Neural progenitor cell (in vitro differentiated cells): ENCODE results near the gene KLK2. TPM values are rescaled to one million over a fixed set of nuclear protein-coding genes. Genes with fewer than 3 reads are reported as not detected.

Experiments used
- DNase-seq: peaks from one replicate; pipeline ENCODE4 v3.0.0-alpha.2; 2016; ENCODE audit warnings: low spot score
- H2AFZ ChIP-seq: fragments of 200-600 bp; sonication (generic); replicated peaks from 2 replicates; pipeline ENCODE4 v1.6.1; 2016; ENCODE audit warnings: antibody characterized with exemption
- H3F3A ChIP-seq: fragments of 200-600 bp; sonication (generic); 2 replicates; pipeline ENCODE4 v1.6.1; 2016; ENCODE audit warnings: antibody characterized with exemption, low read depth
- H3K27ac ChIP-seq: fragments of 200-600 bp; sonication (generic); 2 replicates; pipeline ENCODE4 v1.5.1; 2016; ENCODE audit warnings: mild to moderate bottlenecking
- H3K27me3 ChIP-seq: fragments of 200-600 bp; sonication (generic); 2 replicates; pipeline ENCODE4 v1.6.1; 2016; ENCODE audit warnings: mild to moderate bottlenecking, moderate library complexity
- H3K36me3 ChIP-seq: fragments of 200-600 bp; sonication (generic); 2 replicates; pipeline ENCODE4 v1.5.1; 2016
- H3K4me1 ChIP-seq: fragments of 200-600 bp; sonication (generic); 2 replicates; pipeline ENCODE4 v1.6.1; 2016; ENCODE audit warnings: mixed run types
- H3K4me2 ChIP-seq: fragments of 200-600 bp; sonication (generic); 2 replicates; pipeline ENCODE4 v1.6.1; 2016
- H3K4me3 ChIP-seq: fragments of 200-600 bp; sonication (generic); 2 replicates; pipeline ENCODE4 v1.5.1; 2016
- H3K79me2 ChIP-seq: fragments of 200-600 bp; sonication (generic); 2 replicates; pipeline ENCODE4 v1.6.1; 2016; ENCODE audit warnings: low read depth
- H3K9ac ChIP-seq: fragments of 200-600 bp; sonication (generic); 2 replicates; pipeline ENCODE4 v1.6.1; 2016
- H3K9me3 ChIP-seq: fragments of 200-600 bp; sonication (generic); 2 replicates; pipeline ENCODE4 v1.5.1; 2016; ENCODE audit warnings: low read depth
- H4K20me1 ChIP-seq: fragments of 200-600 bp; sonication (generic); 2 replicates; pipeline ENCODE4 v1.6.1; 2016; ENCODE audit warnings: low read depth
- H3K27ac Mint-ChIP-seq: 3 replicates; pipeline ENCODE4 v1.8.0; 2021; ENCODE audit warnings: mixed read lengths
- H3K27me3 Mint-ChIP-seq: 2 replicates; pipeline ENCODE4 v1.8.0; 2022; ENCODE audit warnings: low read depth, mild to moderate bottlenecking, inconsistent platforms, moderate library complexity, mixed read lengths; ENCODE audit not compliant: insufficient read depth
- H3K36me3 Mint-ChIP-seq: 3 replicates; pipeline ENCODE4 v1.8.0; 2021; ENCODE audit warnings: mixed read lengths
- H3K4me1 Mint-ChIP-seq: 3 replicates; pipeline ENCODE4 v1.8.0; 2021; ENCODE audit warnings: mixed read lengths
- H3K4me3 Mint-ChIP-seq: 3 replicates; pipeline ENCODE4 v1.8.0; 2021; ENCODE audit warnings: mild to moderate bottlenecking, moderate library complexity, mixed read lengths
- H3K9me3 Mint-ChIP-seq: 3 replicates; pipeline ENCODE4 v1.8.0; 2020; ENCODE audit warnings: mixed read lengths
- CTCF ChIP-seq: fragments of 200-600 bp; sonication (generic); IDR thresholded peaks from 2 replicates; pipeline ENCODE4 v1.5.1; 2017; ENCODE audit warnings: antibody characterized with exemption, mild to moderate bottlenecking
- EZH2 ChIP-seq: fragments of 200-600 bp; sonication (generic); IDR thresholded peaks from 2 replicates; pipeline ENCODE4 v1.6.1; 2017; ENCODE audit warnings: antibody characterized with exemption, mild to moderate bottlenecking, moderate library complexity
- EZH2phosphoT487 ChIP-seq: fragments of 200-600 bp; sonication (generic); IDR thresholded peaks from 2 replicates; pipeline ENCODE4 v1.6.1; 2017; ENCODE audit warnings: antibody characterized with exemption
- total RNA-seq: library from RNA; depleted of rRNA; stranded (reverse); fragments of >200 nt; gene quantifications from 2 replicates; pipeline ENCODE4 v1.2.3, GENCODE V29; 2015; ENCODE audit warnings: low replicate concordance

KLK2 gene
- total RNA-seq, 1 donor from 2014 or later: not detected

- peaks cover 3% of the 10 kb centered on the region for H3K4me1 Mint-ChIP-seq
- Histone ChIP-seq H3K4me2 (no peak overlapping the region), H4K20me1 (no peaks in the 10 kb centered on the region), H3F3A (no peaks in the 10 kb centered on the region), H3K36me3 (no peaks in the 10 kb centered on the region), H3K4me1 (no peaks in the 10 kb centered on the region), H3K27ac (no peak overlapping the region), H2AFZ (no peak overlapping the region), H3K9ac (no peak overlapping the region), H3K4me3 (no peak overlapping the region), H3K79me2 (no peaks in the 10 kb centered on the region), H3K9me3 (no peaks in the 10 kb centered on the region), H3K27me3 (peaks cover 17% of the 10 kb centered on the region)
- peaks cover 20% of the 10 kb centered on the region for H3K27me3 Mint-ChIP-seq
- H3K4me3 Mint-ChIP-seq: no peak overlapping the region
- TF ChIP-seq EZH2 (no peak), EZH2phosphoT487 (no peak), CTCF (no peak)
- no peak overlapping the region for H3K27ac Mint-ChIP-seq
- no peak for DNase-seq
- H3K9me3 Mint-ChIP-seq: peaks cover 7% of the 10 kb centered on the region
- no peaks in the 10 kb centered on the region for H3K36me3 Mint-ChIP-seq
Observed at GRCh38 chr19:50898018-50898417, 24.8 kb downstream of the KLK2 start.

GRCh38 chr19:50899569-50899968, 26.3 kb downstream of the KLK2 start:
- H3K27ac ChIP-seq: no peak overlapping the region
- H4K20me1 ChIP-seq: no peaks in the 10 kb centered on the region
- no peak overlapping the region for H2AFZ ChIP-seq
- no peak overlapping the region for H3K4me3 ChIP-seq
- no peaks in the 10 kb centered on the region for H3K9me3 ChIP-seq
- H3K79me2 ChIP-seq: no peaks in the 10 kb centered on the region
- H3K4me2 ChIP-seq: no peak overlapping the region
- no peaks in the 10 kb centered on the region for H3K4me1 ChIP-seq
- no peaks in the 10 kb centered on the region for H3K36me3 Mint-ChIP-seq
- peaks cover 3% of the 10 kb centered on the region for H3K4me1 Mint-ChIP-seq
- no peaks in the 10 kb centered on the region for H3F3A ChIP-seq
- no peak overlapping the region for H3K27ac Mint-ChIP-seq
- H3K9ac ChIP-seq: no peak overlapping the region
- H3K4me3 Mint-ChIP-seq: no peak overlapping the region
- DNase-seq: no peak
- H3K27me3 ChIP-seq: peaks cover 17% of the 10 kb centered on the region
- H3K27me3 Mint-ChIP-seq: peaks cover 12% of the 10 kb centered on the region
- no peaks in the 10 kb centered on the region for H3K36me3 ChIP-seq
- no peaks in the 10 kb centered on the region for H3K9me3 Mint-ChIP-seq
- TF ChIP-seq CTCF (no peak), EZH2phosphoT487 (no peak), EZH2 (no peak)

DNA sequence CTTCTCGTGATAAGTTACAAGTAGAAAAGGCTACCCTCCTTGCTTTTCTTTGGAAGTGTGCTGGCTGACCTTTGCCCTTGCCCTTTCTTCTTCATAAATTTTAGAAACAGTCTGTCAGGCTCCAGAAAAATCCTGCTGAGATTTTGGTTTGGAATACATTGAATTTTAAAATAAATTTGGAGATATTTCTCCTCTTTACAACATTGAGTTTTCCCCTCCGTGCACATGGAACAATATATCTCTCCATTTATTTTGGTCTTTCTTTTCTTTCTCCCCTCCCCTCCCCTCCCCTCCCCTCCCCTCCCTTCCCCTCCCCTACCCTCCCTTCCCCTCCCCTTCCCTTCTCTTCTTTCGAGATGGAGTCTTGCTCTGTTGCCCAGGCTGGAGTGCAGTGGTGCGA, 29.4 kb downstream of the KLK2 start:
- H3K9me3 Mint-ChIP-seq: no peaks in the 10 kb centered on the region
- Histone ChIP-seq H3K4me2 (no peak overlapping the region), H3K27ac (no peak overlapping the region), H3F3A (no peaks in the 10 kb centered on the region), H3K27me3 (peaks cover 30% of the 10 kb centered on the region), H3K4me1 (no peaks in the 10 kb centered on the region), H4K20me1 (no peaks in the 10 kb centered on the region), H3K79me2 (no peaks in the 10 kb centered on the region), H3K9me3 (no peaks in the 10 kb centered on the region), H3K4me3 (no peak overlapping the region), H3K9ac (no peak overlapping the region), H3K36me3 (no peaks in the 10 kb centered on the region), H2AFZ (no peak overlapping the region)
- peaks cover 5% of the 10 kb centered on the region for H3K27me3 Mint-ChIP-seq
- DNase-seq: no peak
- H3K27ac Mint-ChIP-seq: no peak overlapping the region
- H3K36me3 Mint-ChIP-seq: no peaks in the 10 kb centered on the region
- H3K4me3 Mint-ChIP-seq: no peak overlapping the region
- H3K4me1 Mint-ChIP-seq: peaks cover 3% of the 10 kb centered on the region
- no peak for TF ChIP-seq CTCF
- TF ChIP-seq EZH2: no peak

DNA sequence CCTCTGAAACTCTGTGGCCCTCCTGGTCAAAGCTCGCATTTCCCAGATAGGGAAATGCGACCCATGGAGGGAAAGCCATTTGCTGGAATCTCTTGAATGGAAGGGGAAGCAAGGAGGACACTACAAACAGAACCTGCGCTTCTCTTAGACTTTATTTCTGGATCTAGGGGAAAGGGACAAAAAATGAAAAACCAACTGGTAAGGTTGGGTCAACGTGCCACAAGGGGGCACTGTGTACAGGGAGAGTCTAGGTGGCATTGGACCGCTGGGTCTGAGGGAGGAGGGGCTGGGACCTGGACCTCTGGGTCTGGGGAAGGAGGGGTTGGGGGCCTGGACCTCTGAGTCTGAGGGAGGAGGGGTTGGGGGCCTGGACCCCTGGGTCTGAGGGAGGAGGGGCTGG, 33.0 kb downstream of the KLK2 start:
- DNase-seq: peak; percentile 84
- H3K9ac ChIP-seq: no peak overlapping the region
- Mint-ChIP-seq H3K27ac (no peak overlapping the region), H3K27me3 (peaks cover 21% of the 10 kb centered on the region), H3K4me1 (no peaks in the 10 kb centered on the region), H3K4me3 (no peak overlapping the region), H3K36me3 (no peaks in the 10 kb centered on the region), H3K9me3 (no peaks in the 10 kb centered on the region)
- no peaks in the 10 kb centered on the region for H4K20me1 ChIP-seq
- no peak overlapping the region for H3K4me3 ChIP-seq
- no peak overlapping the region for H2AFZ ChIP-seq
- no peaks in the 10 kb centered on the region for H3K79me2 ChIP-seq
- no peaks in the 10 kb centered on the region for H3F3A ChIP-seq
- H3K27me3 ChIP-seq: peaks cover 55% of the 10 kb centered on the region
- H3K4me1 ChIP-seq: no peaks in the 10 kb centered on the region
- no peak overlapping the region for H3K27ac ChIP-seq
- H3K4me2 ChIP-seq: no peak overlapping the region
- peak; percentile 68 for TF ChIP-seq CTCF
- no peak for TF ChIP-seq EZH2
- no peak for TF ChIP-seq EZH2phosphoT487
- no peaks in the 10 kb centered on the region for H3K9me3 ChIP-seq
- no peaks in the 10 kb centered on the region for H3K36me3 ChIP-seq
